Tibial artery (tissue), 4 donors: ENCODE results near the gene CARMIL1.
"Not testable (repeated sequence)": the region's sequence is repeated elsewhere in the genome, so short reads cannot be mapped to it uniquely, and the experiment has no call there.

Source experiments
- DNase-seq, 2 donors: peaks; one replicate each; pipeline ENCODE4 v3.0.0-alpha.2; 2019
- H3K27ac ChIP-seq, 2 donors: fragments of 200-600 bp; sonication (generic) in 1 of 2; 1 replicate in 1 of 2; 2 replicates in 1 of 2; pipeline ENCODE4 v1.5.1; 2018 to 2019; ENCODE audit warnings: mild to moderate bottlenecking in 1 of 2
- H3K27me3 ChIP-seq, 2 donors: fragments of 200-600 bp; sonication (generic) in 1 of 2; one replicate each; pipeline versions ENCODE4 v1.5.1 to v1.6.0; 2016 to 2019
- H3K36me3 ChIP-seq, 3 donors: fragments of 200-600 bp; sonication (generic) in 2 of 3; one replicate each; pipeline ENCODE4 v1.5.1; 2016 to 2019; ENCODE audit warnings: mild to moderate bottlenecking in 2 of 3
- H3K4me1 ChIP-seq, 4 donors: fragments of 200-600 bp; sonication (generic) in 2 of 4; 1 replicate in 3 of 4; 2 replicates in 1 of 4; pipeline ENCODE4 v1.5.1; 2016 to 2019
- H3K4me3 ChIP-seq, 2 donors: fragments of 200-600 bp; sonication (generic) in 1 of 2; 1 replicate in 1 of 2; 2 replicates in 1 of 2; pipeline ENCODE4 v1.5.1; 2018 to 2019; ENCODE audit warnings: mild to moderate bottlenecking in 2 of 2
- H3K9me3 ChIP-seq, 3 donors: fragments of 200-600 bp; sonication (generic) in 1 of 3; one replicate each; pipeline ENCODE4 v1.5.1; 2016 to 2019
- intact Hi-C: fragments of 100-400 bp; cut with DNase I; formaldehyde crosslinking; loops from one replicate; pipeline ENCODE4 v1.15.0; 2023; ENCODE audit warnings: low total_unique reads
- TF ChIP-seq, protein P1 (sequence below), 2 experiments: fragments of 200-600 bp in 1 of 2; fragments of 450-650 bp in 1 of 2; IDR thresholded peaks; one replicate each; pipeline ENCODE4 v1.5.1; 2017 to 2019; ENCODE audit warnings: antibody characterized with exemption in 2 of 2, mild to moderate bottlenecking in 1 of 2, moderate library complexity in 1 of 2

The CARMIL1 gene

DNA sequence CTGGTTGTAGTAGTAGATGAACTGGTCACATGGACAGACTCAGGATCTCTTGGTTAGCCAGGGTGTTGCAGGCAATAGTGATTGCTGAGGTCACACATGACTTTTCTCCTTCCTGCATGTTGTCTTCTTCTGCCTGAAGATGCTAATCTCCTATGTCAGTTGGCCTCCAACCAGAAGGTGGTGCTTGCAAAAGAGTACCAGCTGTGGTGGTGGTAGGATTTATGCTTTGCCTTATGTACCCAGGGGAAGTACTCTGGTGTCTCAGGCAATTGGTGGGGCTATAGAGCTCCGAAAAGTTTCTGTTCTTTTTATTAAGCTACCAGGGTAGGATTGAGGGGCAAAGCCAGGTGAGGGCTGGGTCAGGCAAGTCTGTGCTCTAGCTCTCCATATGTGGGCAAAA lies 98.5 kb downstream of the CARMIL1 start:
- TF ChIP-seq, protein P1, sequence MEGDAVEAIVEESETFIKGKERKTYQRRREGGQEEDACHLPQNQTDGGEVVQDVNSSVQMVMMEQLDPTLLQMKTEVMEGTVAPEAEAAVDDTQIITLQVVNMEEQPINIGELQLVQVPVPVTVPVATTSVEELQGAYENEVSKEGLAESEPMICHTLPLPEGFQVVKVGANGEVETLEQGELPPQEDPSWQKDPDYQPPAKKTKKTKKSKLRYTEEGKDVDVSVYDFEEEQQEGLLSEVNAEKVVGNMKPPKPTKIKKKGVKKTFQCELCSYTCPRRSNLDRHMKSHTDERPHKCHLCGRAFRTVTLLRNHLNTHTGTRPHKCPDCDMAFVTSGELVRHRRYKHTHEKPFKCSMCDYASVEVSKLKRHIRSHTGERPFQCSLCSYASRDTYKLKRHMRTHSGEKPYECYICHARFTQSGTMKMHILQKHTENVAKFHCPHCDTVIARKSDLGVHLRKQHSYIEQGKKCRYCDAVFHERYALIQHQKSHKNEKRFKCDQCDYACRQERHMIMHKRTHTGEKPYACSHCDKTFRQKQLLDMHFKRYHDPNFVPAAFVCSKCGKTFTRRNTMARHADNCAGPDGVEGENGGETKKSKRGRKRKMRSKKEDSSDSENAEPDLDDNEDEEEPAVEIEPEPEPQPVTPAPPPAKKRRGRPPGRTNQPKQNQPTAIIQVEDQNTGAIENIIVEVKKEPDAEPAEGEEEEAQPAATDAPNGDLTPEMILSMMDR (IDR thresholded peaks at IDR 0.05) = no peak
- Histone ChIP-seq H3K9me3 (no peaks in the 10 kb centered on the region), H3K4me3 (no peak overlapping the region), H3K4me1 (peaks cover 0 to 51% (median 7%) of the 10 kb centered on the region in 4 donors), H3K36me3 (no peaks in the 10 kb centered on the region), H3K27me3 (no peaks in the 10 kb centered on the region), H3K27ac (no peak overlapping the region)
- intact Hi-C loops = no loop called here
- no peak for DNase-seq

DNA sequence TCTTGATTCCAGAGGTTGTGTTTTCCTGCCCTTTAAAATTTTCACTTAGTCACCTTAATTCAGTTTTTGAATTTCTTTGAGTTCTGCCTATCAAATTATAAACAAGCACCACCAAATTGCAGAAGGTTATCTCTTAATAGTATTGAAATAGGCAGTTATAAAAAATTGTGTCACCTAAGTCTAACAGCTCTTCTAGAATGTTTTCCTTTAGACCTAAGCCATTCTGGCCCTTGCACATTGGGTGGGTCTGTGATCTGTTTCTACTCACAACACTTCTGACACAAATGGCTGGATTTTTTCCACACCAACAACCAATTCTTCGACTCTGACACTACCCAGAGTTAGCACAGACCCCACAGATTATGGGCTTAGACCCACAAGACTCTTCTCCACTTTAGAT lies 101.9 kb downstream of the CARMIL1 start:
- no peak for DNase-seq
- intact Hi-C loops = no loop called here
- H3K27me3 ChIP-seq = no peaks in the 10 kb centered on the region
- H3K36me3 ChIP-seq = no peaks in the 10 kb centered on the region
- H3K4me1 ChIP-seq = peaks cover 0 to 74% (median 7%) of the 10 kb centered on the region in 4 donors
- no peak overlapping the region for H3K4me3 ChIP-seq
- no peaks in the 10 kb centered on the region for H3K9me3 ChIP-seq
- TF ChIP-seq, protein P1 (IDR thresholded peaks at IDR 0.05) = no peak
- H3K27ac ChIP-seq = no peak overlapping the region

DNA sequence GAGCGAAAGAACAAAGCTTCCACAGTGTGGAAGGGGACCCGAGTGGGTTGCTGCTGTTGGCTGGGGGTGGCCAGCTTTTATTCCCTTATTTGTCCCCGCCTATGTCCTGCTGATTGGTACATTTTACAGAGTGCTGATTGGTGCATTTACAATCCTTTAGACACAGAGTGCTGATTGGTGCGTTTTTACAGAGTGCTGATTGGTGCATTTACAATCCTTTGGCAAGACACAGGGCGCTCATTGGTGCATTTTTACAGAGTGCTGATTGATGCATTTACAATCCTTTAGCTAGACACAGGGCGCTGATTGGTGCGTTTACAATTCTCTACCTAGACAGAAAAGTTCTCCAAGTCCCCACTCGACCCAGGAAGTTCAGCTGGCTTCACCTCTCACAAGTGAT lies 103.3 kb downstream of the CARMIL1 start:
- intact Hi-C loops, DNase-seq, H3K9me3 ChIP-seq, H3K4me3 ChIP-seq, H3K27me3 ChIP-seq, H3K27ac ChIP-seq, H3K36me3 ChIP-seq: not testable (repeated sequence)
- H3K4me1 ChIP-seq = peaks cover 0 to 74% (median 7%) of the 10 kb centered on the region in 4 donors

DNA sequence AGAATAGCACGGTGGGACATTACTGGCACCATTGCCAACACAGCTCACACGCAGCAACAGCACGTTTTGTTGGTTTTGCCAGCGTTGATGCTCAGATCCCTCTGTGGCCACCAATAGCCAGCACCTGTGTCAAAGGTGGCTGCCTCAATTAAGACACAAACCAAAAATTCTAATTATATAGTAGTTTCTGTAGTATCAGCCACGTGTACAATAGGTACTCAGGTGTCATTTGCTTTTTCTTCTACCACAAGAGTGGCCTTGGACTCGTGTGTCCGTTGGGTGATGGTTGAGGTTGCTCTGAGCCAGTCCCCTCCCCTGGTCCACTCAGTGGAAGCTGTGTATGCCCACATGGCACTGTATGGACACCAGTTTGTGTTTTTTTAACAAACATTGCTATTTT lies 105.1 kb downstream of the CARMIL1 start:
- H3K27ac ChIP-seq = no peak overlapping the region
- H3K9me3 ChIP-seq = no peaks in the 10 kb centered on the region
- no peak overlapping the region for H3K4me3 ChIP-seq
- DNase-seq = no peak
- H3K36me3 ChIP-seq = no peaks in the 10 kb centered on the region
- TF ChIP-seq, protein P1 (IDR thresholded peaks at IDR 0.05) = no peak
- H3K27me3 ChIP-seq = no peaks in the 10 kb centered on the region
- H3K4me1 ChIP-seq = peaks cover 0 to 75% (median 8%) of the 10 kb centered on the region in 4 donors
- intact Hi-C loops = no loop called here

DNA sequence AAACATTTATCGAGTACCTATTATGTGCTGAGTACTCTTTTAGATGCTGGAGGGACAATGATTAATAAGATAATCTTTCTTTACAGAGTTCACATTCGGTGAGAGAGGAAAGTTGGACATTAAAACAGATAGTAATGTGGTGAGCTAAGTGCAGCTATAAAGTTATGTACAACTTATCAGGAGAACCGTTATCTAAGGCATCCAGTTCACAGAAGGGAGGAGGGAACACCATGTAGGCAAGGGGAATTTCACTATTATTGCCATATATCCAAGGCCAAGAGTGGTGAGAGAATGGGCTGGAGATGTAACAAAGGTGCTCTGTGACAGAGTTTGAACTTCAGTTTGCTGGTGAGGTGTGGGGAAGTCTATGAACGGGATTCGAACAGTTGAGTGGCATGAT lies 105.8 kb downstream of the CARMIL1 start:
- TF ChIP-seq, protein P1 (IDR thresholded peaks at IDR 0.05) = no peak
- Histone ChIP-seq H3K27ac (no peak overlapping the region), H3K27me3 (no peaks in the 10 kb centered on the region), H3K4me3 (no peak overlapping the region), H3K9me3 (no peaks in the 10 kb centered on the region), H3K36me3 (no peaks in the 10 kb centered on the region), H3K4me1 (peaks cover 0 to 75% (median 10%) of the 10 kb centered on the region in 4 donors)
- intact Hi-C loops = no loop called here
- no peak for DNase-seq

DNA sequence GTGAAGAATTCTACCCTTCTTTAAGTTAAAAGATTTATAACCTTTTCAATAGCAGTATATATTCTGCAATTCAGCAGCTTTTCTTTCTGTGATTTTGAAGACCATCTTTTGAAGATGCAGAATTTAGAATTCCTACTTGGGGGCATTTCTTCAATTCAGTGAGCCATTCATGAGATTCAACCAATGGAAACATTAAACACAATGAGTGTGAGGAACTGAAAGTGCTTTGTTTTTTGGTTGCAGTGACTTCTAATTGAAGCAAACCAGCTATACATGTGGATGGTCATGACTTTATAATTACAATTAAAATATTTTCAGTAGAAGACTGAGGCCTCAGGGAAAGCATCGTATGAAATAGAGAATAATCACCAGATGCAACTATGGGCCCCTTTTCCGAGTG lies 108.3 kb downstream of the CARMIL1 start:
- no peak for DNase-seq
- H3K27ac ChIP-seq = no peak overlapping the region
- intact Hi-C loops = no loop called here
- H3K4me1 ChIP-seq = peaks cover 0 to 73% (median 7%) of the 10 kb centered on the region in 4 donors
- H3K9me3 ChIP-seq = no peaks in the 10 kb centered on the region
- H3K36me3 ChIP-seq = no peaks in the 10 kb centered on the region
- TF ChIP-seq, protein P1 (IDR thresholded peaks at IDR 0.05) = no peak
- H3K4me3 ChIP-seq = no peak overlapping the region
- no peaks in the 10 kb centered on the region for H3K27me3 ChIP-seq
